OCI-LY3 (cell line): ENCODE data around the gene UFSP1.

Experiments
- EZH2phosphoT487 ChIP-seq: fragments of 200-600 bp; shearing (Covaris generic); IDR thresholded peaks from 2 replicates; pipeline ENCODE4 v1.6.1; 2018; ENCODE audit warnings: antibody characterized with exemption, mixed run types, low read depth
- TF ChIP-seq, protein P1 (sequence below): fragments of 200-600, 300-600 bp; sonication (generic); IDR thresholded peaks from 2 replicates; pipeline ENCODE4 v1.5.1; 2014; ENCODE audit warnings: antibody characterized with exemption, low read length, low read depth

DNA sequence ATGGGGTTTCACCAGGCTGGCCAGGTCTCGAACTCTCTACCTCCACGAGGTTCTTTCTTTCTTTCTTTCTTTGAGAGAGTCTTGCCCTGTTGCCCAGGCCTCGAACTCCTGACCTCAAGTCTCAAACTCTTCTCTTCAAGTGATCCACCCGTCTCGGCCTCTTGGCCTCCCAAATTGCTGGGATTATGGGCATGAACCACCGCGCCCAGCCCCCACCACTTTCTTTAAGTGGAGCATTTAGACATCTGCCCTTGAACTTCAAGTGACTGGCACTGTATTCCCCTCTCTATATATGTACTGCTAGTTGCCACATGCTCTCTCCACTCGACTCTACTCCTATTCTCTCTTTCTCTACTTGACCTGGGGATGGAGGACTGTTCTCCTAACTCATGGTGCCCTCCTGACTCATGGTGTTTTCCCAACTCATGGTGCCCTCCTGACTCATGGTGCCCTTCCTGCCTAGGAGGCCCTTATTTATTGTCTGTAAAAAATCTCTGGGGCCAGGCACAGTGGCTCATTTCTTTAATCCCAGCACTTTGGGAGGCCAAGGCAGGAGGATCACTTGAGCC, 25.4 kb upstream of the UFSP1 start:
- TF ChIP-seq, protein P1, sequence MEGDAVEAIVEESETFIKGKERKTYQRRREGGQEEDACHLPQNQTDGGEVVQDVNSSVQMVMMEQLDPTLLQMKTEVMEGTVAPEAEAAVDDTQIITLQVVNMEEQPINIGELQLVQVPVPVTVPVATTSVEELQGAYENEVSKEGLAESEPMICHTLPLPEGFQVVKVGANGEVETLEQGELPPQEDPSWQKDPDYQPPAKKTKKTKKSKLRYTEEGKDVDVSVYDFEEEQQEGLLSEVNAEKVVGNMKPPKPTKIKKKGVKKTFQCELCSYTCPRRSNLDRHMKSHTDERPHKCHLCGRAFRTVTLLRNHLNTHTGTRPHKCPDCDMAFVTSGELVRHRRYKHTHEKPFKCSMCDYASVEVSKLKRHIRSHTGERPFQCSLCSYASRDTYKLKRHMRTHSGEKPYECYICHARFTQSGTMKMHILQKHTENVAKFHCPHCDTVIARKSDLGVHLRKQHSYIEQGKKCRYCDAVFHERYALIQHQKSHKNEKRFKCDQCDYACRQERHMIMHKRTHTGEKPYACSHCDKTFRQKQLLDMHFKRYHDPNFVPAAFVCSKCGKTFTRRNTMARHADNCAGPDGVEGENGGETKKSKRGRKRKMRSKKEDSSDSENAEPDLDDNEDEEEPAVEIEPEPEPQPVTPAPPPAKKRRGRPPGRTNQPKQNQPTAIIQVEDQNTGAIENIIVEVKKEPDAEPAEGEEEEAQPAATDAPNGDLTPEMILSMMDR: no peak
- TF ChIP-seq EZH2phosphoT487: no peak
